ENCODE data around the gene SRSF7. TPM values are rescaled to one million over a fixed set of nuclear protein-coding genes. Genes with fewer than 3 reads are reported as not detected.
"Not testable (repeated sequence)": the region's sequence is repeated elsewhere in the genome, so short reads cannot be mapped to it uniquely, and the experiment has no call there.

Gene SRSF7
- total RNA-seq, 2 experiments from 2014 or later, result 225 to 272 TPM

- H3K4me3 Mint-ChIP-seq, result no peak overlapping the region
- H3K27me3 Mint-ChIP-seq, result no peaks in the 10 kb centered on the region
- ChIA-PET CTCF (interaction anchor here (0.6 to 1.6 kb wide), 8 partner anchors 9 to 488 kb away, joined by 3 to 5 read pairs (median 3); no protein-coding TSS in a partner anchor), POLR2A (interaction anchor here (0.5 to 1.9 kb wide), 3 partner anchors 12 to 162 kb away, joined by 3 to 6 read pairs (median 5); partner anchors contain the start of gene SRSF7)
- H3K4me1 Mint-ChIP-seq, result peaks cover 31% of the 10 kb centered on the region
- H3K27ac Mint-ChIP-seq, result no peak overlapping the region
- H3K36me3 Mint-ChIP-seq (ENCODE audit: low read depth), result peaks cover 47% of the 10 kb centered on the region
- DNase-seq, result no peak
- H3K9me3 Mint-ChIP-seq, result no peaks in the 10 kb centered on the region
Observed at GRCh38 chr2:38739524-38739923, 11.6 kb downstream of the SRSF7 start.

GRCh38 chr2:38737925-38738324, 13.2 kb downstream of the SRSF7 start:
- H3K36me3 Mint-ChIP-seq (ENCODE audit: low read depth), result peaks cover 50% of the 10 kb centered on the region
- no peak for DNase-seq
- peaks cover 21% of the 10 kb centered on the region for H3K4me1 Mint-ChIP-seq
- no peaks in the 10 kb centered on the region for H3K27me3 Mint-ChIP-seq
- no peak overlapping the region for H3K27ac Mint-ChIP-seq
- H3K4me3 Mint-ChIP-seq, result no peak overlapping the region
- ChIA-PET POLR2A (interaction anchor here (0.6 kb wide), 1 partner anchor 66 kb away, joined by 5 read pairs; no protein-coding TSS in a partner anchor), CTCF (interaction anchor here (1.7 kb wide), 1 partner anchor 156 kb away, joined by 6 read pairs; no protein-coding TSS in a partner anchor)
- H3K9me3 Mint-ChIP-seq, result no peaks in the 10 kb centered on the region

- Mint-ChIP-seq H3K4me1 (peaks cover 21% of the 10 kb centered on the region), H3K36me3 (ENCODE audit: low read depth) (peaks cover 46% of the 10 kb centered on the region)
- not testable (repeated sequence) for DNase-seq, H3K4me3 Mint-ChIP-seq, H3K27me3 Mint-ChIP-seq, H3K9me3 Mint-ChIP-seq, H3K27ac Mint-ChIP-seq
- ChIA-PET CTCF (interaction anchor here (1.7 kb wide), 1 partner anchor 156 kb away, joined by 6 read pairs; no protein-coding TSS in a partner anchor), POLR2A (interaction anchor here (0.6 kb wide), 1 partner anchor 67 kb away, joined by 5 read pairs; no protein-coding TSS in a partner anchor)
Observed at GRCh38 chr2:38737000-38737698, 14.0 kb downstream of the SRSF7 start.

- peaks cover 51% of the 10 kb centered on the region for H3K36me3 Mint-ChIP-seq (ENCODE audit: low read depth)
- peaks cover 11% of the 10 kb centered on the region for H3K4me1 Mint-ChIP-seq
- no peak overlapping the region for H3K27ac Mint-ChIP-seq
- H3K27me3 Mint-ChIP-seq, result no peaks in the 10 kb centered on the region
- ChIA-PET CTCF (interaction anchor here (0.7 to 2.2 kb wide), 3 partner anchors 10 to 134 kb away, joined by 3 to 8 read pairs (median 3); no protein-coding TSS in a partner anchor), POLR2A (no interaction called here)
- DNase-seq, result no peak
- no peaks in the 10 kb centered on the region for H3K9me3 Mint-ChIP-seq
- H3K4me3 Mint-ChIP-seq, result no peak overlapping the region
Observed at GRCh38 chr2:38735999-38736320, 15.2 kb downstream of the SRSF7 start.

GRCh38 chr2:38734299-38735058, 16.7 kb downstream of the SRSF7 start:
- Mint-ChIP-seq H3K9me3 (no peaks in the 10 kb centered on the region), H3K4me1 (peaks cover 3% of the 10 kb centered on the region), H3K4me3 (no peak overlapping the region), H3K27ac (no peak overlapping the region), H3K36me3 (ENCODE audit: low read depth) (peaks cover 52% of the 10 kb centered on the region), H3K27me3 (no peaks in the 10 kb centered on the region)
- ChIA-PET POLR2A (no interaction called here), CTCF (interaction anchor here (1.1 to 2.2 kb wide), 8 partner anchors 9 to 201 kb away, joined by 3 to 10 read pairs (median 4); no protein-coding TSS in a partner anchor)
- no peak for DNase-seq

- H3K27ac Mint-ChIP-seq, result no peak overlapping the region
- peaks cover 43% of the 10 kb centered on the region for H3K36me3 Mint-ChIP-seq (ENCODE audit: low read depth)
- no peaks in the 10 kb centered on the region for H3K9me3 Mint-ChIP-seq
- no peaks in the 10 kb centered on the region for H3K4me1 Mint-ChIP-seq
- ChIA-PET CTCF (interaction anchor here (0.5 to 2.2 kb wide), 11 partner anchors 10 to 442 kb away, joined by 3 to 10 read pairs (median 3); no protein-coding TSS in a partner anchor), POLR2A (no interaction called here)
- H3K27me3 Mint-ChIP-seq, result no peaks in the 10 kb centered on the region
- H3K4me3 Mint-ChIP-seq, result no peak overlapping the region
- no peak for DNase-seq
Observed at GRCh38 chr2:38733300-38733971, 17.7 kb downstream of the SRSF7 start.

GRCh38 chr2:38731684-38732221, 19.4 kb downstream of the SRSF7 start:
- H3K4me3 Mint-ChIP-seq, result no peak overlapping the region
- H3K27ac Mint-ChIP-seq, result no peak overlapping the region
- H3K36me3 Mint-ChIP-seq (ENCODE audit: low read depth), result peaks cover 36% of the 10 kb centered on the region
- POLR2A ChIA-PET, result no interaction called here
- no peaks in the 10 kb centered on the region for H3K9me3 Mint-ChIP-seq
- no peaks in the 10 kb centered on the region for H3K4me1 Mint-ChIP-seq
- no peak for DNase-seq
- no peaks in the 10 kb centered on the region for H3K27me3 Mint-ChIP-seq
- CTCF ChIA-PET, result interaction anchor here (0.6 to 1.4 kb wide), 10 partner anchors 8 to 308 kb away, joined by 3 to 8 read pairs (median 3); no protein-coding TSS in a partner anchor

GRCh38 chr2:38731090-38731489, 20.1 kb downstream of the SRSF7 start:
- ChIA-PET CTCF (interaction anchor here (0.6 to 1.3 kb wide), 8 partner anchors 12 to 308 kb away, joined by 3 to 8 read pairs (median 3); no protein-coding TSS in a partner anchor), POLR2A (no interaction called here)
- no peaks in the 10 kb centered on the region for H3K9me3 Mint-ChIP-seq
- no peak for DNase-seq
- no peak overlapping the region for H3K27ac Mint-ChIP-seq
- H3K4me3 Mint-ChIP-seq, result no peak overlapping the region
- no peaks in the 10 kb centered on the region for H3K27me3 Mint-ChIP-seq
- H3K36me3 Mint-ChIP-seq (ENCODE audit: low read depth), result peaks cover 36% of the 10 kb centered on the region
- no peaks in the 10 kb centered on the region for H3K4me1 Mint-ChIP-seq

- CTCF ChIA-PET, result interaction anchor here (1.0 to 1.6 kb wide), 4 partner anchors 15 to 147 kb away, joined by 3 to 6 read pairs (median 4); no protein-coding TSS in a partner anchor
- H3K27ac Mint-ChIP-seq, result no peak overlapping the region
Observed at GRCh38 chr2:38728694-38729093, 22.5 kb downstream of the SRSF7 start.

GRCh38 chr2:38727661-38728060, 23.5 kb downstream of the SRSF7 start:
- Mint-ChIP-seq H3K27ac (no peak overlapping the region), H3K36me3 (ENCODE audit: low read depth) (peaks cover 27% of the 10 kb centered on the region), H3K4me1 (peaks cover 18% of the 10 kb centered on the region), H3K4me3 (no peak overlapping the region), H3K9me3 (no peaks in the 10 kb centered on the region), H3K27me3 (no peaks in the 10 kb centered on the region)
- CTCF ChIA-PET, result interaction anchor here (1.0 to 1.6 kb wide), 2 partner anchors 24 to 146 kb away, joined by 5 to 6 read pairs; no protein-coding TSS in a partner anchor
- no peak for DNase-seq
- POLR2A ChIA-PET, result no interaction called here

More at GRCh38 chr2:38728694-38729093, 22.5 kb downstream of the SRSF7 start:
- DNase-seq, result no peak
- no peaks in the 10 kb centered on the region for H3K9me3 Mint-ChIP-seq
- H3K27me3 Mint-ChIP-seq, result no peaks in the 10 kb centered on the region
- peaks cover 10% of the 10 kb centered on the region for H3K4me1 Mint-ChIP-seq
- POLR2A ChIA-PET, result no interaction called here
- peaks cover 34% of the 10 kb centered on the region for H3K36me3 Mint-ChIP-seq (ENCODE audit: low read depth)
- H3K4me3 Mint-ChIP-seq, result no peak overlapping the region

GRCh38 chr2:38723173-38723572, 28.0 kb downstream of the SRSF7 start:
- peak overlapping the region; percentile 31 for H3K27ac Mint-ChIP-seq
- CTCF ChIA-PET, result interaction anchor here (0.8 to 4.5 kb wide), 6 partner anchors 9 to 159 kb away, joined by 3 to 15 read pairs (median 5); partner anchors contain the start of gene HNRNPLL
- peaks cover 4% of the 10 kb centered on the region for H3K9me3 Mint-ChIP-seq
- POLR2A ChIA-PET, result interaction anchor here (0.6 kb wide), 1 partner anchor 156 kb away, joined by 9 read pairs; no protein-coding TSS in a partner anchor
- no peak overlapping the region for H3K4me3 Mint-ChIP-seq
- no peaks in the 10 kb centered on the region for H3K27me3 Mint-ChIP-seq
- peaks cover 45% of the 10 kb centered on the region for H3K4me1 Mint-ChIP-seq
- no peak for DNase-seq
- peaks cover 36% of the 10 kb centered on the region for H3K36me3 Mint-ChIP-seq (ENCODE audit: low read depth)
